Measurements from ENCODE around the gene IQCK.
A peak's percentile ranks its signal among the peaks of the same experiment; 100 is the strongest.

Gene IQCK

GRCh38 chr16:19864566-19864965 is 146.5 kb downstream of the IQCK start:
- no peak for DNase-seq

GRCh38 chr16:19868421-19868820 is 150.3 kb downstream of the IQCK start:
- no peak for DNase-seq

- DNase-seq = no peak
Measured at GRCh38 chr16:19871721-19872120, 153.7 kb downstream of the IQCK start.

GRCh38 chr16:19872179-19872863 is 154.2 kb downstream of the IQCK start:
- DNase-seq = no peak

- DNase-seq = no peak
Measured at GRCh38 chr16:19872935-19873334, 154.9 kb downstream of the IQCK start.

GRCh38 chr16:19874026-19874425 is 156.0 kb downstream of the IQCK start:
- DNase-seq = no peak

- no peak for DNase-seq
Measured at GRCh38 chr16:19874851-19875546, 156.9 kb downstream of the IQCK start.

GRCh38 chr16:19875900-19876299 is 157.8 kb downstream of the IQCK start:
- DNase-seq = no peak

GRCh38 chr16:19876501-19877059 is 158.5 kb downstream of the IQCK start:
- peak; percentile 80 for DNase-seq

- DNase-seq = no peak
Measured at GRCh38 chr16:19878757-19879156, 160.7 kb downstream of the IQCK start.

- DNase-seq = peak; percentile 90
Measured at GRCh38 chr16:19879241-19879792, 161.2 kb downstream of the IQCK start.

GRCh38 chr16:19881028-19881427 is 163.0 kb downstream of the IQCK start:
- no peak for DNase-seq

GRCh38 chr16:19881783-19882182 is 163.7 kb downstream of the IQCK start:
- DNase-seq = no peak

- no peak for DNase-seq
Measured at GRCh38 chr16:19882186-19882585, 164.1 kb downstream of the IQCK start.

GRCh38 chr16:19882646-19883045 is 164.6 kb downstream of the IQCK start:
- DNase-seq = no peak

- peak; percentile 31 for DNase-seq
Measured at GRCh38 chr16:19883296-19883965, 165.4 kb downstream of the IQCK start.

GRCh38 chr16:19883966-19884485 is 166.0 kb downstream of the IQCK start:
- DNase-seq = peak; percentile 12

- peak; percentile 42 for DNase-seq
Measured at GRCh38 chr16:19884611-19885450, 166.8 kb downstream of the IQCK start, which contains the start of gene GPRC5B. TSS of gene GPRC5B (minus strand) at chr16:19884848. CDS start at chr16:19872845, 12,003 bp downstream.

- DNase-seq = no peak
Measured at GRCh38 chr16:19885451-19886072, 167.5 kb downstream of the IQCK start.

GRCh38 chr16:19886073-19886941 is 168.2 kb downstream of the IQCK start:
- peak; percentile 81 for DNase-seq

GRCh38 chr16:19888834-19889233 is 170.8 kb downstream of the IQCK start:
- no peak for DNase-seq

Data from NCI-H2171 treated with DMSO at 0.1 percent for 48 hours (cell line).